Endothelial cell of umbilical vein (primary cell): Measurements from ENCODE around the gene DGCR8. TPM values are rescaled to one million over a fixed set of nuclear protein-coding genes. Genes with fewer than 3 reads are reported as not detected.

ENCODE experiments used
- BruUV-seq: library from RNA; stranded (reverse); fragments of 400-500 nt; replicated peaks from 2 replicates; lab custom pipeline; 2021; lab: Mats Ljungman, UMichigan
- CTCF ChIA-PET: fragments of 300-600, 350-600 bp; sonication (Branson Sonifier 250); formaldehyde crosslinking; loops from one replicate; lab custom pipeline; 2021; ENCODE audit warnings: antibody characterized with exemption, inconsistent platforms; lab: Charles Lee
- POLR2A ChIA-PET: fragments of 300-600, 350-600 bp; sonication (Branson Sonifier 250); formaldehyde crosslinking; loops from one replicate; lab custom pipeline; 2021; ENCODE audit warnings: antibody characterized with exemption, inconsistent platforms; lab: Charles Lee
- DNase-seq: peaks from one replicate; pipeline ENCODE4 v3.0.0-alpha.2; 2011; ENCODE audit warnings: low read depth, low spot score
- FAIRE-seq: peaks from 2 replicates; lab custom pipeline; 2011; peaks lifted over from hg19 to GRCh38; lab: Jason Lieb, UNC
- H2AFZ ChIP-seq: 2 replicates; pipeline ENCODE4 v1.6.0; 2012; ENCODE audit warnings: low read depth, low read length, control low read depth, inconsistent platforms
- H3K27ac ChIP-seq: 2 replicates; pipeline ENCODE4 v1.5.1; 2011; ENCODE audit warnings: low read depth, mild to moderate bottlenecking, control low read depth, low read length, moderate library complexity; ENCODE audit not compliant: insufficient read depth
- H3K27me3 ChIP-seq, 2 experiments: 2 replicates each; pipeline versions ENCODE4 v1.6.0 to v1.6.1; 2011; ENCODE audit warnings: low read length in 2 of 2, mixed read lengths in 1 of 2; ENCODE audit not compliant: control insufficient read depth in 2 of 2, insufficient read depth in 2 of 2
- H3K36me3 ChIP-seq, 2 experiments: 2 replicates in 1 of 2; 3 replicates in 1 of 2; pipeline ENCODE4 v1.5.1; 2011; ENCODE audit warnings: low read length in 2 of 2, mild to moderate bottlenecking in 1 of 2, moderate library complexity in 1 of 2; ENCODE audit not compliant: control insufficient read depth in 2 of 2, insufficient read depth in 2 of 2; ENCODE audit errors: extremely low read depth in 1 of 2
- H3K4me1 ChIP-seq: 3 replicates; pipeline ENCODE4 v1.5.1; 2011; ENCODE audit warnings: mild to moderate bottlenecking, low read length; ENCODE audit not compliant: control insufficient read depth, insufficient read depth; ENCODE audit errors: extremely low read depth
- H3K4me2 ChIP-seq: 2 replicates; pipeline ENCODE4 v1.6.1; 2011; ENCODE audit warnings: low read length, control low read depth, mixed read lengths; ENCODE audit not compliant: insufficient read depth
- H3K4me3 ChIP-seq, 3 experiments: fragments of 200-600 bp in 1 of 3; sonication (generic), shearing (Covaris generic) in 1 of 3; replicated peaks in 1 of 3; 2 replicates each; pipeline ENCODE4 v1.5.1; 2011 to 2016; ENCODE audit warnings: control low read depth in 3 of 3, low read length in 3 of 3, mild to moderate bottlenecking in 2 of 3, inconsistent platforms in 1 of 3, low read depth in 1 of 3, moderate library complexity in 1 of 3; ENCODE audit not compliant: insufficient read depth in 1 of 3
- H3K79me2 ChIP-seq: 2 replicates; pipeline ENCODE4 v1.6.0; 2012; ENCODE audit warnings: low read length, inconsistent platforms; ENCODE audit not compliant: control insufficient read depth, insufficient read depth
- H3K9ac ChIP-seq: replicated peaks from 2 replicates; pipeline ENCODE3; 2011; ENCODE audit warnings: low read length, control low read depth; ENCODE audit not compliant: insufficient read depth; ENCODE audit errors: extremely low read depth
- H3K9me1 ChIP-seq: replicated peaks from 3 replicates; pipeline ENCODE4 v1.6.0; 2011; ENCODE audit warnings: mild to moderate bottlenecking, low read length; ENCODE audit not compliant: control insufficient read depth, insufficient read depth; ENCODE audit errors: extremely low read depth
- H3K9me3 ChIP-seq: replicated peaks from 2 replicates; pipeline ENCODE4 v1.5.1; 2012; ENCODE audit warnings: low read length, inconsistent platforms; ENCODE audit not compliant: control insufficient read depth, insufficient read depth
- H4K20me1 ChIP-seq: replicated peaks from 2 replicates; pipeline ENCODE3; 2011; ENCODE audit warnings: mild to moderate bottlenecking, low read length; ENCODE audit not compliant: control insufficient read depth, insufficient read depth; ENCODE audit errors: extremely low read depth
- CTCF ChIP-seq, 2 donors: IDR thresholded peaks; 1 replicate in 1 of 2; 2 replicates in 1 of 2; pipeline ENCODE4 v1.5.1; 2011; ENCODE audit warnings: low read length in 2 of 2, mild to moderate bottlenecking in 2 of 2, moderate library complexity in 2 of 2, control low read depth in 1 of 2, inconsistent platforms in 1 of 2, low read depth in 1 of 2; ENCODE audit not compliant: insufficient read depth in 1 of 2; ENCODE audit errors: extremely low read depth in 1 of 2
- EZH2 ChIP-seq: IDR thresholded peaks from 2 replicates; pipeline ENCODE4 v1.6.1; 2012; ENCODE audit warnings: borderline replicate concordance, low read depth, mild to moderate bottlenecking, moderate library complexity, low read length, inconsistent platforms; ENCODE audit not compliant: severe bottlenecking
- FOS ChIP-seq: IDR thresholded peaks from 2 replicates; pipeline ENCODE4 v1.6.1; 2011; ENCODE audit warnings: mild to moderate bottlenecking, low read length, moderate library complexity, borderline replicate concordance; ENCODE audit not compliant: insufficient read depth
- GATA2 ChIP-seq: IDR thresholded peaks from 2 replicates; pipeline ENCODE4 v1.7.0; 2011; ENCODE audit warnings: low read depth, mild to moderate bottlenecking, moderate library complexity, mixed read lengths, low read length; ENCODE audit not compliant: insufficient read length, insufficient read depth
- JUN ChIP-seq: IDR thresholded peaks from 2 replicates; pipeline ENCODE4 v1.6.1; 2011; ENCODE audit warnings: borderline replicate concordance, low read depth; ENCODE audit not compliant: insufficient read length, insufficient read depth
- MYC ChIP-seq: IDR thresholded peaks from one replicate; pipeline ENCODE4 v1.6.1; 2011; ENCODE audit warnings: mild to moderate bottlenecking, low read depth, low read length
- POLR2A ChIP-seq: IDR thresholded peaks from 2 replicates; pipeline ENCODE4 v1.6.1; 2012; ENCODE audit warnings: low read depth, mild to moderate bottlenecking, control low read depth, low read length
- POLR2AphosphoS5 ChIP-seq: IDR thresholded peaks from 2 replicates; pipeline ENCODE4 v1.6.1; 2012; ENCODE audit warnings: low read depth, mild to moderate bottlenecking, control low read depth, low read length, moderate library complexity; ENCODE audit not compliant: insufficient read depth
- dilution Hi-C: fragments of 300-500 bp; cut with MboI; formaldehyde crosslinking; loops from one replicate; pipeline ENCODE4 v1.15.0; 2019; ENCODE audit warnings: low sequenced_read_pairs; ENCODE audit not compliant: extremely low pct_ligation_motif_present
- intact Hi-C: fragments of 100-400 bp; cut with micrococcal nuclease; formaldehyde crosslinking; loops from one replicate; pipeline ENCODE4 v1.10.0; 2022
- polyA plus RNA-seq, 4 experiments: library from polyadenylated mRNA; depleted of rRNA in 3 of 4; stranded (reverse) in 3 of 4; unstranded in 1 of 4; fragments of >200 nt; gene quantifications; 2 replicates each; pipeline versions ENCODE4 v1.2.1 to v1.2.3, GENCODE V29; 2011 to 2012; ENCODE audit warnings: missing spikeins in 1 of 4
- total RNA-seq: library from RNA; stranded (reverse); gene quantifications from 2 replicates; pipeline ENCODE4 v1.2.3, GENCODE V29; 2021
- TF ChIP-seq, protein P1 (sequence below): IDR thresholded peaks from 2 replicates; pipeline ENCODE4 v1.6.1; 2011; ENCODE audit not compliant: insufficient read depth, insufficient read length

The DGCR8 gene
- total and polyA plus RNA-seq, 2 donors (not counting 3 experiments of a cell fraction or from before 2014, with no cell fraction given), result 32.7 to 64.2 TPM

- ChIA-PET CTCF (no interaction called here), POLR2A (no interaction called here)
- Histone ChIP-seq H3K27ac (no peak overlapping the region), H3K4me3 (no peak overlapping the region), H3K4me1 (peaks cover 22% of the 10 kb centered on the region), H3K9me3 (no peaks in the 10 kb centered on the region), H4K20me1 (no peaks in the 10 kb centered on the region), H3K9me1 (no peaks in the 10 kb centered on the region), H3K79me2 (peaks cover 46% of the 10 kb centered on the region), H3K27me3 (no peaks in the 10 kb centered on the region), H3K4me2 (no peak overlapping the region), H3K36me3 (peaks cover 14 to 30% of the 10 kb centered on the region in 2 experiments), H3K9ac (no peak overlapping the region), H2AFZ (no peak overlapping the region)
- no peak for FAIRE-seq
- dilution Hi-C loops (no loop called here), intact Hi-C loops (no loop called here)
- TF ChIP-seq FOS, result no peak
- no peak for TF ChIP-seq MYC
- TF ChIP-seq GATA2, result no peak
- no peak for TF ChIP-seq POLR2AphosphoS5
- TF ChIP-seq, protein P1, sequence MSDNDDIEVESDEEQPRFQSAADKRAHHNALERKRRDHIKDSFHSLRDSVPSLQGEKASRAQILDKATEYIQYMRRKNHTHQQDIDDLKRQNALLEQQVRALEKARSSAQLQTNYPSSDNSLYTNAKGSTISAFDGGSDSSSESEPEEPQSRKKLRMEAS, result no peak
- TF ChIP-seq CTCF (IDR thresholded peaks at IDR 0.05; ENCODE audit: extremely low read depth in 1 of 2, insufficient read depth in 1 of 2, low read depth in 1 of 2, low read length in 2 of 2), result no peak
- TF ChIP-seq EZH2, result no peak
- TF ChIP-seq JUN, result no peak
- no peak for TF ChIP-seq POLR2A
- no peak for DNase-seq
- BruUV-seq, result no TSS peak
These were observed 34.8 kb downstream of the DGCR8 start for GRCh38 chr22:20114506-20115475.
